22Rv1 (cell line): ENCODE measurements around the gene ALKBH8.
"Not testable (repeated sequence)": the region's sequence is repeated elsewhere in the genome, so short reads cannot be mapped to it uniquely, and the experiment has no call there.

Experiments
- H3K27ac ChIP-seq: fragments of 450-650 bp; 2 replicates; pipeline ENCODE4 v1.5.1; 2017
- CTCF ChIP-seq: fragments of 450-650 bp; IDR thresholded peaks from 2 replicates; pipeline ENCODE4 v1.5.1; 2017; ENCODE audit warnings: mild to moderate bottlenecking
- ZFX ChIP-seq: fragments of 450-650 bp; IDR thresholded peaks from 2 replicates; pipeline ENCODE4 v1.6.1; 2017; ENCODE audit warnings: antibody characterized with exemption, borderline replicate concordance

Gene ALKBH8

DNA sequence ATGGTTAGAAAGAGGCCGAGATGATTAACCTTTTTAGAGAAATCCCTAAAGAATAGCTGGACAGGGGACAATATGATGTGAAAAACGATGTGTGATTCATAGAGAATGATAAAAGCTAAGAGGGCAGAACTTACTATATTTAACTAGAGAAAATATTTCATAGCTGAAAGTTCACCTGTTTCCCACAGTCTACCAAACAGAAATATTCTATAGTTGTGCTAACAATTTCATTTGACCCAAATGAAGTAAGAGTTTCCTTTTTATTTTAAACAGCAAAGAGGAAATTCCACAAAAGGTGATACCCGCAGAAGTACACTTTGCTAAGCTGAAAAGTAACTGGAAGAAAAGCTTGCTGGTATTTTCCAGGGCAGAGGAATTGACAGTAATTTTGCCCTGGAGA lies 26.7 kb downstream of the ALKBH8 start:
- no peak overlapping the region for H3K27ac ChIP-seq
- TF ChIP-seq ZFX, result no peak
- no peak for TF ChIP-seq CTCF

DNA sequence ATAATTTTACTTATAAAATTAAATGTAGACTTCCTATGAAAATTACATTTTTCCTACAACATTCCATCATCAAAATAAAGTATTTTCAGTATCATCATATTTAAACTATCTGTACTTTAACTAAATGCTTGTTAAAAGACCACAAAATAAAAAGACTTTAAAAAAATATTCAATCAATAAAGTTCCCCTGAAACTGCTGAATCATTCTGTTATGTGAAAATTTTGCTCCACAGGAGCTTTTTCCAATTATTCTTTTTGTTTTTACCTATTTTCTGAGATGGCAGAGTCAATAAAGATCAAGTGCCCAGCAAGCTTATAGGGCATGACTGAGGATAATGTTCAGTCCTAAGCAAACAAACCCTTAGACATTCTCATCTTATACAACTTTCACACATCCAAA lies 27.3 kb downstream of the ALKBH8 start:
- TF ChIP-seq ZFX (no peak), CTCF (no peak)
- H3K27ac ChIP-seq, result no peak overlapping the region

GRCh38 chr11:107537155-107537554 lies 28.4 kb downstream of the ALKBH8 start:
- not testable (repeated sequence) for H3K27ac ChIP-seq

DNA sequence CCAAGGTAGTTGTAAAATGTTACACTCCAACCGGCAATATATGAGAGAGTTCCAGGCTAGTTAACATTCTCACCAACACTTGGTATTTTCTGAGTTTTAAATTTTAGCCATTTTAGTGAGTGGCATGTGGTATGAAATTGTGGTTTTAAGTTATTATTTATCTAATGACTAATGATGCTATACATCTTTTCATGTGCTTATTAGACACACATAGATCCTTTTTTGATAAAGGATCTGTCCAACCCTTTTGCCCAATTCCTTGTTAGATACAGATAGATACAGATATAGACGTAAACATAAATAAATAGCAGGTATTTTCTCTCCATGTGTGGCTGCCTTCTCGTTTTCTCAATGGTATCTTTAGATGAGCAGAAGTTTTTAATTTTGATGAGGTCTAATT lies 39.3 kb downstream of the ALKBH8 start:
- no peak overlapping the region for H3K27ac ChIP-seq
- TF ChIP-seq CTCF (no peak), ZFX (no peak)

DNA sequence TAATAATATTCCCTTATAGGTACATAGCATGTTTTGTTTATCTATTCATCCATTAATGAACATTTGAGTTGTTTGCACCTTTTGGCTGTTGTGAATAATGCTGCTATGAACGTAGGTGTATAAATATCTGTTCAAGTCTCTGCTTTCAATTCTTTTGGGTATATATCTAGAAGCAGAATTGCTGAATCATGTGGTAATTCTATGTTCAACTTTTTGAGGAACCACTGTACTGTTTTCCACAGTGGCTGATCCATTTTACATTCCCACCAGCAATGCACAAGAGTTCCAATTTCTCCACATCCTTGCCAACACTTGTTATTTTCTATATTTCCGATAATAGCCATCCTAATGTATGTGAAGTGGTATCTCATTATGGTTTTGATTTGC lies 56.7 kb downstream of the ALKBH8 start:
- H3K27ac ChIP-seq, result no peak overlapping the region
- TF ChIP-seq ZFX (no peak), CTCF (no peak)

DNA sequence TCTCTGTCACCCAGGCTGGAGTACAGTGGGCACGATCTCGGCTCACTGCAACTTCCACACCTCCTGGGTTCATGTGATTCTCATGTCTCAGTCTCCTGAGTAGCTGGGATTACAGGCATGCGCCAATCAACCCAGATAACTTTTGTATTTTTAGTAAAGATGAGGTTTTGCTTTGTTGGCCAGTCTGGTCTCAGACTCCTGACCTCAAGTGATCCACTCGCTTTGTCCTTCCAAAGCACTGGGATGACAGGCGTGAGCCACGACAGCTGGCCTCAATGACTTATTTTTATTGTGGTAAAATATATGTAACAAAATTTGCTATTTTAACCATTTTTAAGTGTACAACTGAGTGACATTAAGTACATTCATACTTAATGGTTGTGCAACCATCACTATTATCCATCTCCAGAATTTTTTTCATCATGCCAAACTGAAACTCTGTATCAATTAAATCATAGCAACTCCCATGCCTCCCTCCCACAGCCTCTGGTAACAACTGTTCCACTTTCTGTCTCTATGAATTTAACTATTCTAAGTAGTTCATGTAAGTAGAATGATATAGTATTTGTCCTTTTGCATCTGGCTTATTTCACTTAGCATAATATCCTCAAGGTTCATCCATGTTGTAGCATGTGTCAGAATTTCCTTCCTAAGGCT lies 57.2 kb downstream of the ALKBH8 start:
- H3K27ac ChIP-seq, result no peak overlapping the region
- no peak for TF ChIP-seq ZFX
- no peak for TF ChIP-seq CTCF

DNA sequence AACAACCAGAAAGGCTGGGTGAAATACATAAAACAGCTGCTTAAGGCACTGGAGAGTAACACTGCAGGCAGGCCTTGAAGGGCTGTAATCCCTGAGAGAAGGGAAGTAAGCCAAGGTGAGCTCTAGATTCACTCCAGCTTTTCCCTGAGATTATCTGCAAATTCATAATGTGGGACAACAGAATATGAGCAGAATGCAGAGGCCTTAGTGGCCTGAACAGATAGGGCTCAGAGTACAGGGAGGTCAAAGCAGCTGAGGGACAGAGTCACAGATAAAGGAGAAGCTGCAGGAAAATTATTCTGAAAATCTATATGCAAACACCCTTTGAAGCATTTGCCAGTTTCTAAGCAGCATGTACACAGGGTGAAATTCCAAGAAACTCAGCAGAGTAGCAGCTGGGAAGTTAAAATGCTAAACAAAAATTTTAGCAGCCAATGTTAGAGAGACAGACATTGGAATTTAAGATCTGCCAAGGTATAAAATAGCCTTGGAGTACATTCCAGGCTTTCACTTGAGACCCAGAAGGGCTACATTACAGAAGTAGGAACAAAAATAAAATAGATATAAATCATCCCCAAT lies 59.8 kb downstream of the ALKBH8 start:
- H3K27ac ChIP-seq, result no peak overlapping the region
- TF ChIP-seq CTCF, result no peak
- no peak for TF ChIP-seq ZFX

DNA sequence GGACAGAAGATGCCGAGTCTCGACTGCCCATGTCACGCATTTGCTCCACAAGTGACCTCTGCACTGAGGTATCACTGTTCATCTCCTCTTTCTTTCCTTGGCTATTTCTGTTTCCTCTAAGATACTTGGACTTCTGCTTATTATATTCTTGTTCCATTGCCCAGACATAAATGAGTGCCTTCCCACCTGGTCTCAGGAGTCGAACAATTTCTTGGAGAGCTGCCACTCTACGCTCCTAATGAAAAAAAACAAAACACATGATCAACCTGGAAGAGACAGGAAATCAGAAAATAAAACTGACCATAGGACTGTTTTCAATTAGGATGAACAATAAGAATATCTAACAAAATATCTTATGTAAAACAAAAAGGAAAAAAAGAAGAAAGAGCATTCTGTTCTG lies 60.6 kb downstream of the ALKBH8 start:
- H3K27ac ChIP-seq, result no peak overlapping the region
- no peak for TF ChIP-seq CTCF
- no peak for TF ChIP-seq ZFX
